ENCODE measurements around the gene CHRNG. TPM values are rescaled to one million over a fixed set of nuclear protein-coding genes. Genes with fewer than 3 reads are reported as not detected.

The CHRNG gene, protein sequence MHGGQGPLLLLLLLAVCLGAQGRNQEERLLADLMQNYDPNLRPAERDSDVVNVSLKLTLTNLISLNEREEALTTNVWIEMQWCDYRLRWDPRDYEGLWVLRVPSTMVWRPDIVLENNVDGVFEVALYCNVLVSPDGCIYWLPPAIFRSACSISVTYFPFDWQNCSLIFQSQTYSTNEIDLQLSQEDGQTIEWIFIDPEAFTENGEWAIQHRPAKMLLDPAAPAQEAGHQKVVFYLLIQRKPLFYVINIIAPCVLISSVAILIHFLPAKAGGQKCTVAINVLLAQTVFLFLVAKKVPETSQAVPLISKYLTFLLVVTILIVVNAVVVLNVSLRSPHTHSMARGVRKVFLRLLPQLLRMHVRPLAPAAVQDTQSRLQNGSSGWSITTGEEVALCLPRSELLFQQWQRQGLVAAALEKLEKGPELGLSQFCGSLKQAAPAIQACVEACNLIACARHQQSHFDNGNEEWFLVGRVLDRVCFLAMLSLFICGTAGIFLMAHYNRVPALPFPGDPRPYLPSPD
- total RNA-seq, result 697 and 1,132 TPM in 2 replicates
- polyA plus RNA-seq (2012), result 391 TPM

DNA sequence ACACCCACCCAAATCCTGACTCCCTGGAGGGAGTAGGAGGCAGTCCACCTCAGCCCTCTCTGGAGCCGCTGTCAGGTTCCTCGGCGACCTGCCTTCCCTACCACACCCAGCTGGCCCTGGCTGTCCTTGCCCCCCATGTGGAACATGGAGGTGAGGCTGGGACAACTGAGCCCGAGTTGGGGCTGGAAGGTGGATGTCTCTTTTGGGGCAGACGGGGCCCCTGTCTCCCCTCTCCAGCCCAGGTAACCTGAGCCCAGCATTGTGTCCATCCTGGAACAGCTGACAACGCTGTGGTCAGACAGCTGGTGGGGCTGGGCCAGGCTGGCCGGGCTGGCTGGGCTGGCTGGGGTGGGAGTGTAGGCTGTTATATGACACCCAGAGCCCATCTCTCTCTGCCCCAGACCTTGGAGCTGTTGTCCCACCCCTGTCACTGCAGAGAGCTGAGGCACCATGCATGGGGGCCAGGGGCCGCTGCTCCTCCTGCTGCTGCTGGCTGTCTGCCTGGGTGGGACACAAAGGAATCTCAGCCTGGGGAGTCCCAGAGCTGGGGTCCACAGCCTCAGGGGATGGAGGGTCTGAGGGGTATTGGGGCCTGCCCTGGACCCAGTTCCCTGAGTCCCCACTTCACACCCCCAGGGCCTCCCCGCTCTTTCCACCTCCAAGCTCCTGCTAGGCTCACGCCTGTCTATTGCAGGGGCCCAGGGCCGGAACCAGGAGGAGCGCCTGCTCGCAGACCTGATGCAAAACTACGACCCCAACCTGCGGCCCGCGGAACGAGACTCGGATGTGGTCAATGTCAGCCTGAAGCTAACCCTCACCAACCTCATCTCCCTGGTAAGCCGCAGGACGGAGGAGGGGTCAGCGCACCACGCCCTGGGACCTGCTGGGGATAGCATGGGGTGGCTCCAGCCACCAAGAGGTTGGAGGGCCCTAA is at the start of gene CHRNG:
CHRNG (plus strand) TSS at position 395 of the 934 bp plus-strand sequence; CDS start at position 451, 56 bp downstream.
- peak; percentile 97 for DNase-seq (ENCODE audit: low read depth)

DNA sequence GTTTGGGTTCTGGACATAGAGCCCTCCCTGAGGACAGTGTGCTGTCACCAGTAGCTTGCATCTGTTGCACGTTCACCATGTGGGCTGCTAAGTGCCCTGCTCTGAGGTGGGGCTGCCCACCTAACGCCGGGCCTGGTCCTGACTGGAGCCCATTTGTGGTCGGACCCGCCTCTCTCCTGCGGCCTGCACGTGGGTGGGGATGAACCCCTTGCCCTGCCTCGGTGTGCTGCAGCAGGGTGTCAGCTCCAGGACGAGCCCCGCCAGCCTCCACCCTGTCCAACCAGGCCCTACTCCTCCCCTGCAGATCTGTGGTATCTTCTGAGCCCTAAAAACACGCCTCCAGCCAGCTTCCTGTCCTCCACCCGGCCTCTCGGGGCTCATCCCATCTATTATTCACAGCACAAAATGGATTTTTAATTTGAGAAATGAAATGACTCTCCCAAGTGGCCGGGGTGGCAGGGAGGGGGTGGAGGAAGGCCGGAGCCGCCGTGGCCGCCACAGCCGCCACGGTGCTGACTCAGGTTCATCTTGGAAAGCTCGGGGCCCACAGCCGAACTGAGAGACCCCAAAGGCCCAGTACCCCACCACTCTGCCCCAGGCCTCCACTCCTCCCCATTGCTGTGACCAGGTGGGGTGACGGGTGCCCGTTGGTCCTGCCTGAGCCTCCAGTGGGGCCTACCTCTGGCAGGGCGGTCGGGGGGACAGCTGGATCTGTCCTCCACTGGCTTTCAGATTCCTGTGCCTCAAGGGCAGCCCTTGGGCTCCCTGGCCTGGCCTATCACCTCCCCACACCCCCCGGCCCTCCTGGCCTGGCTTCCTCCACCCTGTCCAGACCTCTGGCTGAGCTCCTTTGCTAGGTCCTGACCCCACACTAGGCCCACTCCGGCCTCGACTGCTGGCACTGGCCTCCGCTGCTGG is 49.0 kb upstream of the CHRNG start:
- no peak for DNase-seq (ENCODE audit: low read depth)

DNA sequence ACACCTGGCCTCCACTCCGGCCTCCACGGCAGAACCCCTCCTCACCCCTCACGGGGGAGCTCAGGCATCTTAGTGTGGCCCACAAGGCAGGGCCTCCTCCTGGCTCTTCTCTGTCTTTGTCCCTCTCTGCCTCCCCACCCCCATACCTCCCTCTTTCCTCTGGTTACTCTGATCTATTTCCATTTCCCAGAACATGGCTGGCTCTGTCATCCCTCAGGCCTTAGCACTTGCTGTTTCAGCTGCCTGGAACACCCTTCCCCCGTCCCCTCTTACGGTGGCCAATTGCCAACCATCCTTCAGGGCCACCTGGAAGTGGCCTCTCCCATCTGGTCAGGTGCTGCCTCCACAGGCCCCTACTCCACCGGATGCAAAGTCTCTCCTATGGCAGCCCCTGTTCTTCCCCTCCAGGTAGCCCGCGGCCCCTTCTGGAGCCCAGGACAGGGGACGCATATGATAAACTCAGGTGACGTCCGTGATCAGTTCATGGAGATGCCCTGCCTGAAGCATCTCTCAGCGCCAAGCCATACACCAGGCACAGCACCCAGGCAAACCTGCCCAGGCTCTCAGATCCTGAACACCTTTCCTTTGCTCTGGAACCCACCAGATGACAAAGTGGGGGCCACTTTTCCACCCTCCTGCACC is 48.2 kb upstream of the CHRNG start:
- DNase-seq (ENCODE audit: low read depth), result no peak

DNA sequence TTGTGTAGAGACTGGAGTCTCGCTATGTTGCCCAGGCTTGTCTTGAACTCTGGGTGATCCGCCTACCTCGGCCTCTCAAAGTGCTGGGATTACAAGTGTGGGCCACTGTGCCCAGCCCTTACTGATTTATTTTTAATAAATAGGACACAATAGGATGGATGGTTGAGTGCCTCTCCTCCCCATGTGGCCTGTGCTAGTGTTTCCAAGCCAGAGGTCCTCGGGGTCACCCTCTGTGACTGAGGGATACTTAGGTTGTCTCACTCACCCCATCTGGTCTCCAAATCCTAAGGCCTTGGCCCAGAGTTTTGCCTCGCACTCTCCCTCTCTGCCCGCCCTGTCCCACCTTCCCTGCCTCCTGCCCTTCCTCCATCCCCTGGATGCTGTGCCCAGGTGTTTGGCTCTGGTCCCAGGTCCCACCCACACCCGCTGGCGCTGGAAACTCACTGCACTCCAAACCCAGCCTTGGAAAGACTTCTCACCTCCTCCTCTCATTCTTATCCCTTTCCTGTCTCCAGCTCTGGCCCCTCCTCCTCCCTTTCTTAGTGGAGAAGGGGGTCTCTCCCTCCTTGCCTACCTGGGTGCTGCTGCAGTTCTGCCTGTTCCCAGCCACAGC is 47.1 kb upstream of the CHRNG start:
- no peak for DNase-seq (ENCODE audit: low read depth)

DNA sequence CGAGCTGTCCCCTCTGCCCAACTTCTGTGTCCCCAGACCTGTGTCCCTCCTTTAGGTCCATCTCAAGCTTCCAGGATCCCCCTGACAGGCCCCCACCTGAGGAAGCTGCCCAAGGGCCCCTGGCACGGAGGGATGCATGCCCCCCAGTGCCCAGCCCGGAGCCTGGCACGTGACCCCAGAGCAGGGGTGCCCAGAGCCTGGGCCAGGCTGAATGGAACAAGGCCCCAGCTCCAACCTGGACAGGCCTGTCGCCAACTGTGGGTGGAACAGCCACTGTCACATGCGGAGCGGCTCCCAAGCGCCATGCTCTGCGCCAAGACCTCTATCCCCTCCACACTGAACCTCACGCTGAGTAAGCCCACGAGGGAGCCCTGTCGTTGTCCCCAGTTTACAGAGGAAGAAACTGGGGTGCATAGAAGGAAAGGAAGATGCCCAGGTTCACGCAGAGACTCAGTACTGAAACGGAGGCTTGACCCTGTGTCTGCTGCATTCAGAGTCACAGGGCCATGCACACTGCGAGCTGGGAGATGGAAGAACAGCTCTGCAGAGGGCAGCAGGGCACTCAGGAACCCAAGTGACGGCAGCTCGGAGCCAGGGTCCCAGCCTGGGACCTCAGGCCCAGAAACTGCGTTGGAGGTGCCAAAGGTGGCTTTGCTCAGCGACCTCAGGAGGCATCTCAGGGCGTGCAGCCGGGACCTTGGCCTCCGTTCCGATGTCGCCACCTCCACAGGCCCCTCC is 46.4 kb upstream of the CHRNG start:
- DNase-seq (ENCODE audit: low read depth), result no peak

DNA sequence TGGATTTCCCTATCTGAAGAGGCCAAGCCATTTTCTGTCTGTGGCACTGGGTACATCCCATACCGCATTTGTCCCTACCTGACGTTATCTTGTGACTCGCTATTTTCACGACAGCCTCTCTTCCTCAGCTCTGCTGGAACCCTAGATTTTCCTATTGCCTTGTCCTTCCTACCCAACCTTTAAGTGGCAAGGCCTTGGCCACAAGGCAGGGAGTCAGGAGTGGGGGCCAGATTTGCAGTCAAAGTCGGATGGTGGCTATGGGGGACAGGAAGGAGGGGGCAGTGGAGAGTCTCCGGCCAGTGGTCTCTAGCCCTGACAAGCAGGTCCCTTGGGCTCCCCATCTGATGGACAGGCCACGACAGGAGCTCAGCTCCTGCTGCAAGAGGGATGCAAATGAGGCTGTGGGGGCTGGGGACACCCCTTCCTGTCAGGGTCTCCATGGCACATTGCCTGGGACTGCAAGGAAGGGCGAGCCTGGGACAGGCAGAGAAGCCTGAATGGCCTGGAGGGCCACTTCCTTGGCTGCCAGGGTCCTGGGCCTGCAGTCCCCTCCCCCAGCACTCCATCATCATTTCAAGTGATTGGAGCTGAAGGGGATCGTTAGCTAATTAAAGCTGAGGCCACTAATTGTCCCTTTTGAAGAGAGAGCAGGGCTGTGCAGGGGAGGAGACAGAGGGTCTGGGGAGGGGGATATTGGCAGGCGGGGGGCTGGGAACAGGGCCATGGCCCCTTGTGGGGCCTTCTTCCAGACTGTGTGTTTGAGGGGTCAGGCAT is 45.6 kb upstream of the CHRNG start:
- DNase-seq (ENCODE audit: low read depth), result no peak

DNA sequence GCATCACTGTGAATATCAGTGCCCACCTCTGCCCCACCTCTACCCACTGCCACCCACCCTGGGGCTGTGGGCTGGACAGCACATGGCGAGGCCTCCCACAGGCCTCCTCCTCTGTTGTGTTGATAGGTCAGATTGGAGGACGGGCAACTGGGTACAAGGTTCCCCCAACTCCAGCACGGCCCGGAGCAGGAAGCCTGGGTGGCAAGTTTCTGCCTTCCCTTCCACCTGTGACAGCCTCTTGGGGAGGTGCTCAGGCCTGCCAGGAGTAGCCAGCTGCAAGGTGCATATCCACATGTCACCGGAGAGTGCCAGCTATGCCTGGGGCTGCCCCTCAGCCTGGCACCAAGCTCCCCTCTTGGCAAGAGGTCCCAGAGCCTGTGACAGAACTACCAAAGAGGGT is 45.0 kb upstream of the CHRNG start:
- DNase-seq (ENCODE audit: low read depth), result no peak

DNA sequence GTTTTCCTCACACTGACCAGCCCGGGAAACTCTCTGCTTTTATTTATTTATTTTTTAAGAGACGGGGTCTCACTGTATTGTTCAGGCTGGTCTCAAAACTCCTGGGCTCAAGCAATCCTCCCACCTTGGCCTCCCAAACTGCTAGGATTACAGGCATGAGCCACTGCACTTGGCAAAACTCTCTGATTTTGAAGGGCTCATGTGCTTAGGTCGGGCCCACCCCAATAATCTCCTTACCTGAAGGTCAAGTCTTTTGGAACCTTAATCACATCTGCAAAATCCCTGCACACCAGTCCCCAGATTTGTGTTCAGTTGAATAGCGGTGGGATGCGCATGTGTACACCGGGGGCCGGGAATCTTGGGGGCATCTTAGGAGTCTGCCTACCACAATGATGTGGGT is 44.2 kb upstream of the CHRNG start:
- DNase-seq (ENCODE audit: low read depth), result no peak

DNA sequence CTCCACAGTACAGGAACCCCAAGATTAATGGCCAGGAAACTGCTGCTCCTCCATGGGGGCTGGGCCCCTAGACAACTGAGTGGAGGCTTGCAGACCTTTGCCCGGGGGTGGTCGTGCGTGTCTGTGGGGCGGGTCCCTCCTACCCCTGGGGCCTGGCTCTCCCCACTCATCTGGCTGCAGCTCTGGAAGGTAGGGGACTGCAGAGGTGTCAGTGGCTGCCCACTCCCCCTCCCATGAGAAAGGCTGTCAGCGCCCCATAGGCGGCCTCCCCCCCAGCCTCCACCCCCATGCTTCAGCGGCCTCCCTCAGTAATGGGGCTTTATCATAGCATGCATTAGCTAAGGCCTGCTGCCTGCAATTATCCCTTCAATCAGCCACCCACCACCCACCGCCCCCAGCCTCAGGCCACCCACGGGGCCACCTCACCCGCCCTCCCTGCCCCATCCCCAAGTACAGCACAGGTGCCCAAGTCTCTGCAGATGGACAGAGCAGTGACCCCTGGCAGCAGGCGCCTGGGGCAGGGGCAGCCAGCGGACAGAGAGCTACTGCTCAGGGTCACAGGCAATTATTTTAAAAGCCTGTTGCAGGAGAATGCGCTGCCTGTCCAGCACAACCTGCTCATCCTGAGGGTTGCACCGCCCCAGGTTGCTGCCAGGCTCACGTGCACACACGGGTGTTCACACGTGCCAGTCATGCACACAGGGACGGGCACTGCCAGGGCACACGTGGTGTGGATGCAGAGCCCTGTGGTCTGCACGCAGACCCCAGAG is 42.8 kb upstream of the CHRNG start:
- DNase-seq (ENCODE audit: low read depth), result no peak

DNA sequence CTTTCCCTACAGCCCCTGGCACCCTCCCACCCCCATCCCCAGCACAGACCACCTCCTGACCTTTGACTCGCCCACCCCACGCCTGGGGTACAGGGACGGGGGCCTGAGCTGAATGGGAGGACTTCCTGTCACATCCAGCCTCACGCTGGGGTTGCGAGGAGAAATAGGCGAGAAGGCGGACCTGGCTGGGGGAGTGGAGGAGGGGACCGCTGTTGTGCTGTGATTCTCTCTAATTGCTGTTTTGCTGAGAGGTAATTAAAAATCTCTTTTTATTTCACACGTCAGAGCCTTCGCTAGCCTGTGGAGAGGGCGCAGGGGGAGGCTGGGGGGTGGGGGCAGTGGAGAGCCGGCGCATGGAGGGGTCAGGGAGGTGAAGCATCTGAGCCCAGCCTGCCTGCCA is 42.1 kb upstream of the CHRNG start:
- no peak for DNase-seq (ENCODE audit: low read depth)

DNA sequence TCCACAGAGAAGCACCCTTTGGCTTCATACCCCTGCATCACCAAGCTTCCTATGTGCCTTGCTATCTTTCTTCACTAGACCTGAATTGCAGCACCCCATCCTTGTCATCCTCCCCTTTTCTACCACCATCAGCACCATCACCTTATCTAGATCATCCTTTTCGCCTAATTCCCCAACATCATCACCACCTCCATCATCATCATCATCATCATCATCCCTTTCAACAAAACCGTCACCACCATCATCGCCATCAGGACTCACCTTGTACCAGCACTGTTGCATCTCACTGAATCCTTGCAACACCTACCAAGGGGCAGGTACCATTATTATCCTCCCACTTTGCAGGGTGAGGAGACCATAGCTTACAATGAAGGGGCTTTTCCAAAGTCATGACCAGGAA is 41.0 kb upstream of the CHRNG start:
- DNase-seq (ENCODE audit: low read depth), result no peak

DNA sequence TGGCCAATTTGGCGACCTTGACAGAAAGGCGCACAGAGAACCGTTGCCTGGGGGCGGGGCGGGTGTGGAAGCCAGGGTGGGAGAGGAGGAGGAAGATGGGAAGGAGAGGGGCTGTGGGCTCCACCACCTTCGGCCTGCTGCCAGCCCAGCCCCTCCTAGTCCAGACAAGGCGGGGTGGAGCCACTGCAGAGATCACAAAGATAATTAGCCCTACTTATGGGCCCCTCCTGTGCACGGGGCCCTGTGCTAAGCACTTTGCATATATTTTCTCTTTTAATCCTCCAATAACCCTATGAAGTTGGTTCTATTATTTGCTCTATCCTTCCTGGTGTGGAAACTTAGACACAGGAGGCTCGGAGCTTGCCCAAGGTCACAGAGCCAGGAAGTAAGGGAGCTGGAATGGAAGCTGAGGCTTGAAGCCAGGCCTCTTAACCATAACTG is 38.1 kb upstream of the CHRNG start:
- DNase-seq (ENCODE audit: low read depth), result no peak

DNA sequence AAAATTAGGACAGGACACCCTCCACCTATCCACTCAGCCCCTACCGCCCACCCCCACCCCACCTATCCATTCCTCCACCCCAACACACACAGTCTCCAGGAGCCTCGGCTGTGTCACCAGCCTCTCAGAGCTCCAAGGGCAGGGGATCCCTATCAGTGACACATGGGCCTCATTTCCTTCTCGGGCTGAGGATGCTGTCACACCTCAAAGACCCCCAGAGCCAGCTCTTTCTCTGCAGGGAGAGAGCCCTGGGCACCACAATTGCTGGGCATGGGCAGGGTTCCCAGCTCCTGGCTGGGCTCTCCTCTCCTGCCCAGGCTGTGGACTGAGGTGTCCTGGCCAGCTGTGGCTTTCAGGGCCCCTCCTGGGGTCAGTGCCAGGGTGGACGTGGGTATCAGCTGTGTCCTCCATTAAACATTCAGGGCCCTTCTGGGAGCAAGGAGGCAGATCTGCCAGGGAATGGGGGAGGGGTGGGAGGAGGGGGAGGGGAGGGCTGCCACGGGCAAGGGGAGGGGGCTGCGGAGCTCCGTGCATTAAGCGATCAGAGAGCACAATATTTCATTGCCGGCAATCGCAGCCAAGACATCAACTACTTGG is 37.6 kb upstream of the CHRNG start:
- DNase-seq (ENCODE audit: low read depth), result no peak

DNA sequence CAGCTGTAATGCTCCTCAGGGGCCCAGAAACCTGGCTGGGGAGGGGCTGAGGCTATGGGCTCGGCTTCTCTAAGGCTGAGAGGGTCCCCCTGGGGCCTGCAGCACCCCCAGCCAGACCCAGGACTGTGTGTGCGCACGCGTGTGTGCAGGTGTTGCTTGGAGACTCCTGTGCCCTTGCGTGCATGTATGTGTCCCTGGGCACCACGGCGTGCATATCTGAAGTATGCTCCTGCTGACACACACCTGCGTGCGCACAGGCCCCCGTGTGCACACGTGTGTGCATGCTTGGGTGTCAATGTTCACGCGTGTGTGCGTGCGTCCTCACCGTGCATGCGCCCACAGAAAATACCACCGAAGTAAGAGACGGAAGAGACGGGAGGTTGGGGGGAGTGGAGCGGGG is 37.0 kb upstream of the CHRNG start:
- DNase-seq (ENCODE audit: low read depth), result no peak

DNA sequence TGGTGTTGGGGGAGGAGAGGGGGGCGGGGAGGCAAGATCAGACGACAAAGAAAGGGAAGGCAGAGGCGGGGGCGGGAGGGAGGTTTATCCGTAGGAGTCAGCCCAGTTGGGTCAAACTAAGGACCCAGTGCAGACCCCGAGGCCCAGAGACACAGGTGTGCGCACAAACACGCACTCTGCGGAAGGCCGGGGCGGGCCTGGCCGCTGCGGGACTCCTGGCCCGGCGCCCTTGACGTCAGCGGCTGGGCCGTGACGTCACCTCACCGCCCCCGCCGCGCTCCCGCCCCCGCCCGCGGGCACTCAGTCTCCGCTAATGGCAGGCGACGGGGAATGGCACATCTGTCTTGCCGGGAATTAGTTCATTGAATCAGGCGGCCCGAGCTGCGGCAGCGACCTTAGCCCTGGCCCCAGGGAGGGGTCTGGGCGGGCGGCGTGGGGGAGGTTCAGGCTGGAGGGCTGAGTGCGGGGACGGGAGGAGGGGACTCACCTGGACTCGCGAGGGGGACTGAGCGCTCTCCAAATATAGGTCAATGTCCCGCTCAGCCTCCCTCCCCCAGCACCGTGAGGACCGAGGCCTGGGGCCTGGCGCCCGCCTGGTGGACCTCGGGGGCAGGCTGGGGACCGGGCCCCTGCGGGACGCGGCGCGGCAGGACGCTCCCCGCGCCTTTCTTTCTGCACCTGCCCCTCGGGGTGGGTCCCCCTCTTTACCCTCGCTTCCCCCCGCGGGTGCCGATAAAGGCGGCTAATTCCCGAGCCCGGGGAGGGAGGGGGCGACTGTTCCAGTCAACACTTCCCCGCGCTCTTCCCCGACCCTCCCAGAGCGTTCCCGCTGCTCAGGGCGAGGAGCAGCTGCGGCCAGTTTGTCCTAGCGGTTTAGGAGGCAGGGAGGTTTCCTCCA is 36.3 kb upstream of the CHRNG start:
- no peak for DNase-seq (ENCODE audit: low read depth)

DNA sequence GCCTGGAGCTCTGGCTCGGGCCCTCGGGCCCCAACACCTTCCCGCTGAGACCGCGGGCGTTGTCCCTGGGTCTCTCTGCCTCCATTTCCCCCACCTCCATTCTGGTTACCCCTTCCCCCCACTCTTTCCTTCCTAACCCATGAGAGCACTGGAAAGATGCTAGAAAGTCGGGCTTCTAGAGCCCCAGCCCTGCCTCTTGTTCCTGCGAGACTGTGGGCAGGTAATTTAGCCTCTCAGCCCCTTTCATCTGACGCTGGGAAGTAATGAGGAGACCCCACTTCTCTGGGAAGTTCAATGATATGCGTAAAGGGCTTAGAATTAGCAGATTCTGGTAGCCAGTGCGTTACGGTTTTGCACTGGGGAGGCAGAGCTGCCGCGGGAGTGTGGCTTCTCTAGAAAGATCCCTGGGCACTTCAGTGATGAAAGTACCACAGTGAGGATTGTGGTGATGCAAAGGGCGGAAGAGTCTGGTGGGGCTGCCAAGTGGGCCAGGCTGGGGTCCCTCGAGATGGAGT is 35.6 kb upstream of the CHRNG start:
- no peak for DNase-seq (ENCODE audit: low read depth)

Measured in myocyte (in vitro differentiated cells).